Measurements from ENCODE around the gene CRTC1.

Gene CRTC1

GRCh38 chr19:18781885-18782527, 98.5 kb downstream of the CRTC1 start:
- TF ChIP-seq, protein P1, sequence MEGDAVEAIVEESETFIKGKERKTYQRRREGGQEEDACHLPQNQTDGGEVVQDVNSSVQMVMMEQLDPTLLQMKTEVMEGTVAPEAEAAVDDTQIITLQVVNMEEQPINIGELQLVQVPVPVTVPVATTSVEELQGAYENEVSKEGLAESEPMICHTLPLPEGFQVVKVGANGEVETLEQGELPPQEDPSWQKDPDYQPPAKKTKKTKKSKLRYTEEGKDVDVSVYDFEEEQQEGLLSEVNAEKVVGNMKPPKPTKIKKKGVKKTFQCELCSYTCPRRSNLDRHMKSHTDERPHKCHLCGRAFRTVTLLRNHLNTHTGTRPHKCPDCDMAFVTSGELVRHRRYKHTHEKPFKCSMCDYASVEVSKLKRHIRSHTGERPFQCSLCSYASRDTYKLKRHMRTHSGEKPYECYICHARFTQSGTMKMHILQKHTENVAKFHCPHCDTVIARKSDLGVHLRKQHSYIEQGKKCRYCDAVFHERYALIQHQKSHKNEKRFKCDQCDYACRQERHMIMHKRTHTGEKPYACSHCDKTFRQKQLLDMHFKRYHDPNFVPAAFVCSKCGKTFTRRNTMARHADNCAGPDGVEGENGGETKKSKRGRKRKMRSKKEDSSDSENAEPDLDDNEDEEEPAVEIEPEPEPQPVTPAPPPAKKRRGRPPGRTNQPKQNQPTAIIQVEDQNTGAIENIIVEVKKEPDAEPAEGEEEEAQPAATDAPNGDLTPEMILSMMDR (IDR thresholded peaks at IDR 0.05), result no peak
- no peak overlapping the region for H3K27ac ChIP-seq
- DNase-seq (ENCODE audit: low spot score), result no peak
- no peak overlapping the region for H3K4me3 ChIP-seq

GRCh38 chr19:18782559-18783225, 99.2 kb downstream of the CRTC1 start:
- Histone ChIP-seq H3K4me3 (no peak overlapping the region), H3K27ac (no peak overlapping the region)
- TF ChIP-seq, protein P1 (IDR thresholded peaks at IDR 0.05), result no peak
- no peak for DNase-seq (ENCODE audit: low spot score)

- Histone ChIP-seq H3K4me3 (no peak overlapping the region), H3K27ac (peak overlapping the region in 1 of 2 donors; percentile 48)
- TF ChIP-seq, protein P1 (IDR thresholded peaks at IDR 0.05), result no peak
- no peak for DNase-seq (ENCODE audit: low spot score)
Observed at GRCh38 chr19:18783958-18784785, 100.7 kb downstream of the CRTC1 start.

DNA sequence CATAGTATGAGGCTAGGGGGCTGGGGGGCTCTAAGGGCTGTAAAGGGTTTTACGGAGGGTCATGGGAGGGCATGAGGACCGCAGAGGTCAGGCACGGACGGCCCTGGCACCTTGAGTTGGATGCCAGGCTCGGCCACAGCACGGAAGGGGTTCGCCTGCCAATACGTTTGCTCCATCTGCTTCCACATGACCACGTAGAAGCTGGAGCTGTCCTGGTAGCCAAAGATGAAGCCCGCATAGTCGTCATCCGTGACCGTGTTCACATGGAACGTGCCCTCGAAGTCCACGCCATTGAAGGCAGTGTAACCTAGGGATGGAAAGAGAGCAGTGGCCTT, 101.3 kb downstream of the CRTC1 start:
- Histone ChIP-seq H3K4me3 (no peak overlapping the region), H3K27ac (peak overlapping the region in 1 of 2 donors; percentile 48)
- TF ChIP-seq, protein P1 (IDR thresholded peaks at IDR 0.05), result no peak
- DNase-seq (ENCODE audit: low spot score), result no peak

GRCh38 chr19:18785179-18786124, 102.0 kb downstream of the CRTC1 start:
- Histone ChIP-seq H3K4me3 (peak overlapping the region; percentile 54), H3K27ac (peak overlapping the region in 1 of 2 donors; percentile 48)
- TF ChIP-seq, protein P1 (IDR thresholded peaks at IDR 0.05), result no peak
- DNase-seq (ENCODE audit: low spot score), result no peak

All from coronary artery (tissue), 2 donors.